KOPT-K1 (cell line): ENCODE measurements around the gene AKAP9.
A peak's percentile ranks its signal among the peaks of the same experiment; 100 is the strongest.
"Not testable (repeated sequence)": the region's sequence is repeated elsewhere in the genome, so short reads cannot be mapped to it uniquely, and the experiment has no call there.

Experiments
- H3K27ac ChIP-seq: fragments of 200-600 bp; sonication (generic); 2 replicates; pipeline ENCODE4 v1.5.1; 2016; ENCODE audit warnings: antibody characterized with exemption, mild to moderate bottlenecking, low read depth, low read length; ENCODE audit not compliant: poor library complexity, severe bottlenecking
- H3K36me3 ChIP-seq: fragments of 200-600 bp; sonication (generic); 2 replicates; pipeline ENCODE4 v1.5.1; 2017; ENCODE audit warnings: antibody characterized with exemption, mild to moderate bottlenecking, low read length, moderate library complexity; ENCODE audit not compliant: insufficient read depth
- H3K9me3 ChIP-seq: fragments of 200-600 bp; sonication (generic); 2 replicates; pipeline ENCODE4 v1.5.1; 2017; ENCODE audit warnings: antibody characterized with exemption, low read length, mild to moderate bottlenecking; ENCODE audit not compliant: insufficient read depth, poor library complexity, severe bottlenecking

The AKAP9 gene

DNA sequence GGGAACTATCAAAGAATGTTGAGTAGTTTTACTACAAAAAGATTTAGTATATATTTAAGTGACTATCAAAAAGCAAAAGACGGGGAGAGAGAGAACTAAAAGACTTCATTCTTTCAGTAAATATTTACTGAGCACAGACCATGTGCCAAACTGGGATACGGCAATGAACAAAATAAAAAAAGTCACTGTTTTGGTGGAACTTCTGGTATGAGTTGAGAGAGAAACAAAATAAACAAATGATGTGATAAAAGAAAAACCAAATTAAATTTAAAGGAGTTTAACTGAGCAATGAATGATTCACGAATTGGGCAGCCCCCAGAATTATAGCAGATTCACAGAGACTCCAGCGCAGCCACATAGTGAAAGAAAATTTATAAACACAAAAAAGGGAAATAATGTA lies 17.8 kb upstream of the AKAP9 start:
- Histone ChIP-seq H3K9me3 (peaks cover 2% of the 10 kb centered on the region), H3K36me3 (no peaks in the 10 kb centered on the region), H3K27ac (no peak overlapping the region)

- peaks cover 5% of the 10 kb centered on the region for H3K9me3 ChIP-seq
- H3K36me3 ChIP-seq = no peaks in the 10 kb centered on the region
- no peak overlapping the region for H3K27ac ChIP-seq
Observed at GRCh38 chr7:91927912-91928311, 12.8 kb upstream of the AKAP9 start.

DNA sequence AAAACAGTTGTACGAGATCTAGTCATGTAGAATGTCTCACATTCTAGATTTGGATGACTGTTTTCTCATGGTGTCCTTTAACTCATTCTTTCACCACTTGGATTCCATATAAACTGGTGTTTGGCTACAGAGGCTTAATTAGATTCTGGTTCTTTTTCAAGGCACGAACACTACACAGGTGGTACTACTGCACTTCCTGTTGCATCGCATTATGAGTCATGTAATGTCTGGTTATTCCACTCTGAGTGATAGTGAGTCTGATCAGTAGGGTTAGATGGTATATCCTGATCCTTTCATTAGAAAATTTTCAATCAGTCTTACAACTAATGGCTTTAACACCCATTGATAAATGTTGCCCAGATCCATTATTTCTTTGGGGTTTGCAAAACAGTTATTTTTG lies 11.2 kb upstream of the AKAP9 start:
- Histone ChIP-seq H3K36me3 (no peaks in the 10 kb centered on the region), H3K27ac (no peak overlapping the region), H3K9me3 (peaks cover 5% of the 10 kb centered on the region)

DNA sequence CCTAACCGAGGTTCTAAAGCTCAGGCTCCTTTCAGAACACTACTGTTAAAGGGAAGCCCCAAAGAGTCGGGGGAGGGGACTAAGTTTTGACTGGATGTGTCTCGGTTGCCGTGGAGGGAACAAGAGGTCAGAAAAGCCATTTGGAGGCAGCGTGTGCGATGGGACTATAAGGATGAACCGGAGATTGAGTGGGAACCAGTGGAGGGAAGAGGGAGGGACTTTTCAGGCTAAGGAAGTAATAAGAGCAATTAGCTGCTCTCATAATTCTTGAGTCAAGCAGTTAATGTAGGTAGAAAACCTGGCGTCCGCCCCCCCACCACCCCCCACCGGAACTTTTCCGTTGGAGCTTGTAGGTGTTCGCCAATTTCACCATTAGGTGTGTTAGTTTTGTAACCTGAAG lies 491 bp upstream of the AKAP9 start:
- Histone ChIP-seq H3K9me3 (no peaks in the 10 kb centered on the region), H3K36me3 (no peaks in the 10 kb centered on the region), H3K27ac (peak overlapping the region; percentile 86)

GRCh38 chr7:91941450-91941849 lies 788 bp downstream of the AKAP9 start:
- Histone ChIP-seq H3K36me3 (no peaks in the 10 kb centered on the region), H3K27ac (peak overlapping the region; percentile 86), H3K9me3 (no peaks in the 10 kb centered on the region)

DNA sequence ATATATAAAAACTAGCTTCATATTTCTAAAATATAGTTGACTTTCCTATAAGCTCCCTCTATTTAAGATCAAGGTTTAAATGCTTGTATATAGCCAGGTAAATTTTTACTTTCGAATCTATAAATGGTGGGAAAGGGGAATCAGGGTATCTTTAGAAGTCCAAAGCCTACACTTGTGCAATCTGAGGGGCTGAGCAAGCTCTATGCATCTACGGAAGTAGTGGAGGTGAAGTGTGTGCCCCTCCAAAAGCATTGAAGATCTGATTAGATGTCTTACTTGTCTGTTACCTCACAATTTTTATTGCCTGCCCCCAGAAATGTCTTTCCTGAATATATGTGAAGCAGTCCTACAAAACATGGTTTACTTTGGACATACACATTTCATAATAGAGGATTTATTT lies 1.6 kb downstream of the AKAP9 start:
- H3K27ac ChIP-seq = no peak overlapping the region
- no peaks in the 10 kb centered on the region for H3K36me3 ChIP-seq
- no peaks in the 10 kb centered on the region for H3K9me3 ChIP-seq

DNA sequence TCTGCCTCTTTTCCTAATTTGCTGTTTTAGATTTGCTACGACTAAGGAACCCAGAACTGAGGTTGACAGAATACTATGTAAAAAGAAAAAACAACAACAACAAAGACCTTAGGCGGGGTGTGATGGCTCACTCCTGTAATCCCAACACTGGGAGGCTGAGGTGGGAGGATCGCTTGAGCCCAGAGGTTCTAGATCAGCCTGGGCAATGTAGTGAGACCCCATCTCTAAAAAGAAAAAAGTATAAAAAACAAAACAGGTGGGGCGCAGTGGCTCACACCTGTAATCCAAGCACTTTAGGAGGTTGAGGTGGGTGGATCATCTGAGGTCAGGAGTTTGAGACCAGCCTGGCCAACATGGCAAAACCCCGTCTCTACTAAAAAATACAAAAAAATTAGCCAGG lies 4.3 kb downstream of the AKAP9 start:
- H3K36me3 ChIP-seq, H3K27ac ChIP-seq, H3K9me3 ChIP-seq: not testable (repeated sequence)

DNA sequence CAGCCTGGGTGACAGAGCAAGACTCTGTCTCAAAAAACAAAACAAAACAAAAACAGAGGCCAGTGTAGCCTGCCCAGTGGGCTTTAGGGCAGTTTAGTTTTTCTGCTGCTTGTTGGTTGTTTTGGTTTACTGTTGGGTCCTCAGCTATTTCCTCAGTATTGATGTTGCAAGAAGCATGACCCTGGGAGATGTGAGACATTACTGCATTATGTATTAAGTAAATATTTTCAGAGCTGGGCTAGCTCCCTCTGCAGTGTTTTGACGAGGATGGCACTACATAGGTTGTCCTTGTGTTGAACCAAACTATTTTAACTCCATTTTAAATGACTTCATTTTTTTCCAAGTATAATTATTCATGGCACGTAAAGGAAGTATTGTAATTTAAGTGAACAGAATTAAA lies 4.8 kb downstream of the AKAP9 start:
- no peak overlapping the region for H3K27ac ChIP-seq
- H3K36me3 ChIP-seq = no peaks in the 10 kb centered on the region
- H3K9me3 ChIP-seq = no peaks in the 10 kb centered on the region

GRCh38 chr7:91946549-91946948 lies 5.9 kb downstream of the AKAP9 start:
- H3K36me3 ChIP-seq = no peaks in the 10 kb centered on the region
- H3K9me3 ChIP-seq = no peaks in the 10 kb centered on the region
- H3K27ac ChIP-seq = no peak overlapping the region

DNA sequence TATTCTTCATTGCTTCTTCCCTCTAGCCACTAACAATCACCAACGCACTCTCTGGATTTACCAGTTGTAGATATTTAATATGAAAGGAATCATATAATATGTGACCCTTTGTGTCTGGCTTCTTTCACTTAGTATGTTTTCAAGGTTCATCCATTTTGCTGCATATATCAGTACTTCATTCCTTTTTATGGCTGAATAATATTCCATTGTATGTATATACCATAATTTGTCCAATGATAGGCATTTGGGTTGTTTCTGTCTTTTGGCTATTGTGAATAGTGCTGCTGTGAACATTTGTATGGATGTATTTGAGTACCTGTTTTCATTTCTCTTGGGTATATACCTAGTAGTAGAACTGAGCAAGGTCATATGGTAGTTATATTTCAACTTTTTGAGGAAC lies 7.3 kb downstream of the AKAP9 start:
- Histone ChIP-seq H3K9me3 (no peaks in the 10 kb centered on the region), H3K27ac (no peak overlapping the region)

GRCh38 chr7:91949221-91950009 lies 8.8 kb downstream of the AKAP9 start:
- Histone ChIP-seq H3K9me3 (no peaks in the 10 kb centered on the region), H3K27ac (no peak overlapping the region), H3K36me3 (no peaks in the 10 kb centered on the region)

More for the DNA sequence above, 7.3 kb downstream of the AKAP9 start:
- no peaks in the 10 kb centered on the region for H3K36me3 ChIP-seq

GRCh38 chr7:91953618-91954017 lies 13.0 kb downstream of the AKAP9 start:
- H3K36me3 ChIP-seq = no peaks in the 10 kb centered on the region
- H3K9me3 ChIP-seq = no peaks in the 10 kb centered on the region
- H3K27ac ChIP-seq = no peak overlapping the region

DNA sequence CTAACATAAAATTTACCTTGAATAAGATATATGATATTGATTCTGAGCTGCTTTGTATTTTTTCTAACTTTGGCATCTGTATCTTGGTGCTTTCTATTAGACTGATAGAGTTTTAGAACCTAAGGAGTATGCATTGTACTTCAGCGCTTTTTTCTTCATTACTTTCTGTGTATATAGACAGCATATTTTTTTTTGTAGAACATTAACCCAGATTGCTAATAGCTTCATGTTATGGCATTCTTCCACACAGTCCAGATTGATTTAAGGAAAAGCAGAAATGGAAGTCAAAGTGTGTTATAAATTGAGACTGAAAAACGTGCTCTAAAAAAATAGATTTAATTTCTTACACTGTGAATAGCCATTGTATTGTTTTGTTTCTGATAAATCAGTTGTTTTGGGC lies 15.8 kb downstream of the AKAP9 start:
- not testable (repeated sequence) for H3K36me3 ChIP-seq, H3K27ac ChIP-seq, H3K9me3 ChIP-seq

GRCh38 chr7:91957232-91957631 lies 16.6 kb downstream of the AKAP9 start:
- Histone ChIP-seq H3K36me3 (no peaks in the 10 kb centered on the region), H3K27ac (no peak overlapping the region), H3K9me3 (no peaks in the 10 kb centered on the region)

GRCh38 chr7:91957823-91958222 lies 17.2 kb downstream of the AKAP9 start:
- Histone ChIP-seq H3K9me3 (no peaks in the 10 kb centered on the region), H3K27ac (no peak overlapping the region), H3K36me3 (no peaks in the 10 kb centered on the region)

- Histone ChIP-seq H3K36me3 (no peaks in the 10 kb centered on the region), H3K27ac (no peak overlapping the region), H3K9me3 (no peaks in the 10 kb centered on the region)
Observed at GRCh38 chr7:91959023-91959422, 18.4 kb downstream of the AKAP9 start.
